Karpas-422 (cell line): ENCODE data around the gene WWOX. TPM values are rescaled to one million over a fixed set of nuclear protein-coding genes. Genes with fewer than 3 reads are reported as not detected.

ENCODE experiments used
- DNase-seq: peaks from one replicate; pipeline ENCODE4 v3.0.0-alpha.2; 2015
- H2AFZ ChIP-seq: fragments of 200-600 bp; sonication (generic); 2 replicates; pipeline ENCODE4 v1.6.1; 2014; ENCODE audit warnings: antibody characterized with exemption, low read length, mixed read lengths
- H3K27ac ChIP-seq: fragments of 200-600 bp; sonication (generic); 2 replicates; pipeline ENCODE4 v1.5.1; 2014; ENCODE audit warnings: mild to moderate bottlenecking, low read length, moderate library complexity
- H3K27me3 ChIP-seq: fragments of 200-600 bp; sonication (generic); 2 replicates; pipeline ENCODE4 v1.6.1; 2014; ENCODE audit warnings: low read length, mixed read lengths
- H3K36me3 ChIP-seq: fragments of 200-600 bp; sonication (generic); 2 replicates; pipeline ENCODE4 v1.6.1; 2014; ENCODE audit warnings: low read length, mixed read lengths; ENCODE audit not compliant: insufficient read depth
- H3K4me1 ChIP-seq: fragments of 200-600 bp; sonication (generic); 2 replicates; pipeline ENCODE4 v1.6.1; 2014; ENCODE audit warnings: mild to moderate bottlenecking, low read length, mixed read lengths
- H3K4me2 ChIP-seq: fragments of 200-600 bp; sonication (generic); 2 replicates; pipeline ENCODE4 v1.6.1; 2014; ENCODE audit warnings: low read length, low read depth, mild to moderate bottlenecking; ENCODE audit not compliant: poor library complexity, severe bottlenecking
- H3K4me3 ChIP-seq: fragments of 200-600 bp; sonication (generic); 2 replicates; pipeline ENCODE4 v1.5.1; 2014; ENCODE audit warnings: mild to moderate bottlenecking, antibody characterized with exemption, low read length, mixed read lengths
- H3K79me2 ChIP-seq: fragments of 200-600 bp; sonication (generic); 2 replicates; pipeline ENCODE4 v1.6.1; 2014; ENCODE audit warnings: mild to moderate bottlenecking, low read length, mixed read lengths
- H3K9ac ChIP-seq: fragments of 200-600 bp; sonication (generic); 2 replicates; pipeline ENCODE4 v1.6.0; 2014; ENCODE audit warnings: low read length
- H3K9me2 ChIP-seq: fragments of 200-600 bp; sonication (generic), shearing (Covaris generic); replicated peaks from 2 replicates; pipeline ENCODE4 v1.6.0; 2014; ENCODE audit warnings: mild to moderate bottlenecking, low read length, moderate library complexity; ENCODE audit not compliant: insufficient read depth
- H3K9me3 ChIP-seq: fragments of 300-700, 200-600 bp; sonication (generic); 2 replicates; pipeline ENCODE4 v1.6.1; 2014; ENCODE audit warnings: low read length, mixed read lengths
- H4K20me1 ChIP-seq: fragments of 200-600 bp; sonication (generic); 2 replicates; pipeline ENCODE4 v1.6.1; 2014; ENCODE audit warnings: mild to moderate bottlenecking, antibody characterized with exemption, low read length, low read depth; ENCODE audit not compliant: insufficient read depth
- total RNA-seq: library from RNA; depleted of rRNA; stranded (reverse); fragments of >200 nt; shearing (Covaris generic); gene quantifications from 2 replicates; pipeline ENCODE4 v1.2.3, GENCODE V29; 2014; ENCODE audit warnings: low replicate concordance

Gene WWOX
- total RNA-seq, 1 experiment from 2014 or later: 66.2 TPM

DNA sequence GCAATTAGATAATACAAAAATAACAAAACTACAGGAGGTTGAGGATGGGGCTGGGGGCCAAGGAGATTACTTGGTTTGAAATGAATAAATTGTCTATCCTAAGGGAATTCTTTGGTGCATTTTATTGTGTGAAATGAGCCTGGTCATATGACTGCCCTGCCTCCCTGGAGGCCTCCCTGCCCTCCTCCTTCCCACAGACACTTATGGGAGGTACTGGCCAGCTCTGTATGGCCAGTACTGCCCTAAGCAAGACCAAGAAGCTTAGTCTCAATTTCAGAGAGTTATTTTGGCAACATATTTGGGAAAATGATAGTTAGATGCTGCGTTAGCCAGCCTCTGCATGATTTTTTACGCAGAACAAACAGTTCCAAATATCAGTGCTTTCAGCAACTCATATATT lies 511.9 kb downstream of the WWOX start:
- Histone ChIP-seq H3K4me1 (no peaks in the 10 kb centered on the region), H3K27ac (no peak overlapping the region), H3K79me2 (no peaks in the 10 kb centered on the region), H3K36me3 (no peaks in the 10 kb centered on the region), H3K9ac (no peak overlapping the region), H3K4me2 (no peak overlapping the region), H3K9me3 (peaks cover 33% of the 10 kb centered on the region), H4K20me1 (no peaks in the 10 kb centered on the region), H2AFZ (no peak overlapping the region), H3K27me3 (no peaks in the 10 kb centered on the region), H3K4me3 (no peak overlapping the region), H3K9me2 (no peaks in the 10 kb centered on the region)
- DNase-seq: no peak

DNA sequence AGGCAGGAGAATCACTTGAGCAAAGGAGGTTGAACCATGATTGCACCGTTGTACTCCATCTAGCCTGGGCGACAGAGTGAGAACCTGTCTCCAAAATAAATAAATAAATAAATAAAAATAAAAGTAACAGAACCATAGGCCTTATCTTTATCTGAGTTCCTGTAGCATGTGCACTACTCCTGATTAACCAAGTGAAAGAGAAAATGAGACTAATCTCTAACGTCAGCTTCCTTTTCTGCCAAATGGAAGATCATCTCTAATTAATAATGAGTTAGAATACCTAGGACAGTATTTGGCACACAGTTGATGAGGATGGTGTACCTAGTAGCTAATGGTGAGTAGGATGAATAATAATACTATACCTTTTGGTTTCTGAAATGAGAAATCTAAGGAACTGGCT lies 520.4 kb downstream of the WWOX start:
- H3K9ac ChIP-seq: no peak overlapping the region
- no peak overlapping the region for H3K27ac ChIP-seq
- H3K27me3 ChIP-seq: no peaks in the 10 kb centered on the region
- no peaks in the 10 kb centered on the region for H3K79me2 ChIP-seq
- no peak overlapping the region for H3K4me2 ChIP-seq
- peaks cover 12% of the 10 kb centered on the region for H3K9me3 ChIP-seq
- H3K36me3 ChIP-seq: no peaks in the 10 kb centered on the region
- H4K20me1 ChIP-seq: no peaks in the 10 kb centered on the region
- H3K9me2 ChIP-seq: no peaks in the 10 kb centered on the region
- no peak overlapping the region for H3K4me3 ChIP-seq
- H3K4me1 ChIP-seq: no peaks in the 10 kb centered on the region
- no peak overlapping the region for H2AFZ ChIP-seq
- no peak for DNase-seq

GRCh38 chr16:78620291-78620690 lies 520.8 kb downstream of the WWOX start:
- no peak for DNase-seq
- Histone ChIP-seq H3K79me2 (no peaks in the 10 kb centered on the region), H3K4me3 (no peak overlapping the region), H3K9me2 (no peaks in the 10 kb centered on the region), H3K36me3 (no peaks in the 10 kb centered on the region), H3K27me3 (no peaks in the 10 kb centered on the region), H3K27ac (no peak overlapping the region), H3K9me3 (peaks cover 11% of the 10 kb centered on the region), H3K4me2 (no peak overlapping the region), H3K4me1 (no peaks in the 10 kb centered on the region), H3K9ac (no peak overlapping the region), H4K20me1 (no peaks in the 10 kb centered on the region), H2AFZ (no peak overlapping the region)

GRCh38 chr16:78623796-78624195 lies 524.3 kb downstream of the WWOX start:
- peaks cover 9% of the 10 kb centered on the region; the same call in 1 of the 2 replicates for H3K4me1 ChIP-seq
- H3K79me2 ChIP-seq: no peaks in the 10 kb centered on the region
- H3K27me3 ChIP-seq: no peaks in the 10 kb centered on the region
- H3K4me2 ChIP-seq: no peak overlapping the region
- DNase-seq: no peak
- H3K9me2 ChIP-seq: no peaks in the 10 kb centered on the region
- H3K27ac ChIP-seq: no peak overlapping the region
- H3K9me3 ChIP-seq: peaks cover 9% of the 10 kb centered on the region
- H4K20me1 ChIP-seq: no peaks in the 10 kb centered on the region
- no peak overlapping the region for H3K9ac ChIP-seq
- H3K36me3 ChIP-seq: no peaks in the 10 kb centered on the region
- no peak overlapping the region for H2AFZ ChIP-seq
- no peak overlapping the region for H3K4me3 ChIP-seq

- Histone ChIP-seq H3K36me3 (no peaks in the 10 kb centered on the region), H3K27ac (no peak overlapping the region), H2AFZ (no peak overlapping the region), H3K9me3 (peaks cover 9% of the 10 kb centered on the region), H3K4me1 (peaks cover 9% of the 10 kb centered on the region; the same call in 1 of the 2 replicates), H3K79me2 (no peaks in the 10 kb centered on the region), H4K20me1 (no peaks in the 10 kb centered on the region), H3K4me2 (no peak overlapping the region), H3K27me3 (no peaks in the 10 kb centered on the region), H3K4me3 (no peak overlapping the region), H3K9me2 (no peaks in the 10 kb centered on the region), H3K9ac (no peak overlapping the region)
- DNase-seq: no peak
Observed at GRCh38 chr16:78624366-78624765, 524.9 kb downstream of the WWOX start.

DNA sequence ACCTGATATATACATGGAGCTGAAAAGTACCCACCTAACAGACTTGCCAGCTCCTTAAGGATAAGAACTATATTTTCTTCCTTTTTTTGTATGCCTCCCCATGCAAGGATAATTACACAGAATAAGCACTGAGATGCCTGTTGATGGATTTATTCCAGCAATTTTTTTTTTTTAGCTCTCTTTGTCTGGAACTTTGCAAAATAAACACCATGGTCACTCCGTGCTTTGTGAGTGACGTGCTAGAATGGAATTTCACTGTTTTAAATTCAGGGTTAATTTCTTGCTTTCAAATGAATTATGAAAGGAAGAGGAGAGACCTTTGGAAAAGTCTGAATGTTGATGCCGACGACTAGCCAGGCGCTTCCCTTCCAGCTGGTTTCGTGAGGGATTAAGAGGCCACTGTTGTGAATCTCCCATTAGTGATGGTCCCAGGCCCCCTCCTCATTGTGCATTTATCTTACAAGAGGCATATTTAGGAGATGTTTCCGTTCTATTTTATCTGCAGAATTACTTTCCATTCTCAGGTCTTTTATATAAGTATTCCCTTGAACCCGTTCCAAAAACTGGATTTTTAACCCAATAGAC lies 529.1 kb downstream of the WWOX start:
- no peaks in the 10 kb centered on the region for H3K27me3 ChIP-seq
- H3K4me1 ChIP-seq: peaks cover 9% of the 10 kb centered on the region; the same call in 1 of the 2 replicates
- no peaks in the 10 kb centered on the region for H4K20me1 ChIP-seq
- no peaks in the 10 kb centered on the region for H3K9me2 ChIP-seq
- H3K36me3 ChIP-seq: no peaks in the 10 kb centered on the region
- no peak overlapping the region for H3K4me2 ChIP-seq
- peaks cover 11% of the 10 kb centered on the region for H3K9me3 ChIP-seq
- no peaks in the 10 kb centered on the region for H3K79me2 ChIP-seq
- no peak for DNase-seq
- no peak overlapping the region for H3K9ac ChIP-seq
- H3K4me3 ChIP-seq: no peak overlapping the region
- no peak overlapping the region for H2AFZ ChIP-seq
- H3K27ac ChIP-seq: no peak overlapping the region

GRCh38 chr16:78629173-78629572 lies 529.7 kb downstream of the WWOX start:
- H3K4me2 ChIP-seq: no peak overlapping the region
- no peaks in the 10 kb centered on the region for H3K79me2 ChIP-seq
- no peak overlapping the region for H2AFZ ChIP-seq
- peaks cover 9% of the 10 kb centered on the region; the same call in 1 of the 2 replicates for H3K4me1 ChIP-seq
- H3K27me3 ChIP-seq: no peaks in the 10 kb centered on the region
- no peaks in the 10 kb centered on the region for H4K20me1 ChIP-seq
- H3K36me3 ChIP-seq: no peaks in the 10 kb centered on the region
- H3K9ac ChIP-seq: no peak overlapping the region
- H3K4me3 ChIP-seq: no peak overlapping the region
- no peak overlapping the region for H3K27ac ChIP-seq
- H3K9me3 ChIP-seq: peaks cover 11% of the 10 kb centered on the region
- H3K9me2 ChIP-seq: no peaks in the 10 kb centered on the region
- DNase-seq: no peak

DNA sequence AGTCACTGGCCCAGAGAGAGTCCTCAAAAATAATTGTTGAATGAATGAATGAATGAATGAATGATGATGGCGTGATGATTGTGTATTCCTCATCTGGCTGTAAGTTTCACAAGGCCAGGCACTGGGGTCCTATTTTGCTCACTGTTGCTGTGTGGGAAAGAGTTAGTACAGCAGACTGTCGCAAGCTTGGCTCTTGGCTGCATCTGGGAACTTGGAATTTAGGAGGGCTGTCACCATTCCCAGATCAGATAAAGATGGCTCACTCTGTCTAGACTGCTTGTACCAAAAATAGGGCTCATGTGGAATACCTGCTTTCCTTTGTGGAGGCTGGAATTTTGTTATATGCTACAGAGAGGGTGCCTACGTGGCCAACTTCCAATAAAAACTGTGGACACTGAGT lies 530.6 kb downstream of the WWOX start:
- Histone ChIP-seq H3K9me3 (peaks cover 9% of the 10 kb centered on the region), H3K27me3 (no peaks in the 10 kb centered on the region), H3K4me3 (no peak overlapping the region), H3K4me1 (peaks cover 9% of the 10 kb centered on the region; the same call in 1 of the 2 replicates), H4K20me1 (no peaks in the 10 kb centered on the region), H3K36me3 (no peaks in the 10 kb centered on the region), H2AFZ (no peak overlapping the region), H3K9me2 (no peaks in the 10 kb centered on the region), H3K9ac (no peak overlapping the region), H3K4me2 (no peak overlapping the region), H3K79me2 (no peaks in the 10 kb centered on the region), H3K27ac (no peak overlapping the region)
- DNase-seq: no peak
